GM19452 (cell line): ENCODE results near the gene RPS6KB2.

Experiments used
- ATAC-seq: cut with Tn5 transposase; IDR thresholded peaks from one replicate; pipeline ENCODE4 v1.9.1; 2021; ENCODE audit not compliant: unreplicated experiment

The RPS6KB2 gene

DNA sequence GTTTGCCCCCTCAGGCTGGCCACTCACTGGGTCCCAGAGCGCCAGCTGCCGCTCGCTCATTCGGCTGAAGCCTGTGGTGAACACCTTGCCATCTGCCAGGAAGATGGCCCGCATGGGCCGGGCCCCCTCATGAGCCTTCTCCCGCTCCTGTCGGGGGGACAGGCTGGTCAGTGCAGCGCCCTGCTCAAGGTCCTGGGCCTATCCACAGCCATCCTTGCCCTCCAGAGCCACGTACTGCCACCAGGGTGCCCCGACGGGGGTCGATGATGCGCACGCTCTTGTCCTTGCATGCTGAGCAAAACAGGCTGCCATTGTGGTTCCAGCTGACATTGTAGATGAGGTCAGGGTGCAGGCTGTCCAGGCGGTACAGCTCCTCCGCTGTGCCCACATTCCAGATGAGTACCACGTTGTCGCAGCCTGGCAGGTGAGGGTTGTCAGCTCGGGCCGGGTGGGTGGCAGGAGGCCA lies 12.8 kb downstream of the RPS6KB2 start:
- no peak for ATAC-seq

DNA sequence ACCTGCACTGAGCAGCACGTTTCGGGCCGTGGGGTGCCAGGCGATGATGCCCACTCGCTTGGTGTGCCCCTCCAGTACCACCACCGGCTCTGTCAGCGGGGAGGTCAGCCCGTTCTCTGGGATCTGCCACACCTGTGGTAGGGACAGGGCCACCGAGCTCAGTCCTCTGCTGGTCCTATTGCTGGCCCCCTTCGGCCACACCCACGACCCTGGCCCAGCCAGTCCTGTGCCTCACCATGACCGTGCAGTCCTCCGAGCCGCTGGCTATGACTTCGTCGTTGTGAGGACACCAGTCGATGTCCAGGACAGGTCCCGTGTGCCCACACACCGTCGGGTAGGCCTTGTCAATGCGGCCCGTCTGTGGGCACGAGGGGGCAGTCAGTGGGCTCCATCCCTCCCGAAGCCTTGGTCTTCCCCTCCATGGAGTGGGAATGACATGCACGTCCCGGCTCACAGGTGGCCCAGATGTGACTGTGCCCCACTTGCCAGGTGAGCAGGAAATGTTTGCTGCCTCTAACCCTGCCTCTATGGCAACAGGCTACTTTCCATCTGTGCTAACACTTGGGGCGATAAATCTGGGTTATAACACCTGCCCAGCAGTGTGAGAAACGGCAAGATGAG lies 13.5 kb downstream of the RPS6KB2 start:
- no peak for ATAC-seq

DNA sequence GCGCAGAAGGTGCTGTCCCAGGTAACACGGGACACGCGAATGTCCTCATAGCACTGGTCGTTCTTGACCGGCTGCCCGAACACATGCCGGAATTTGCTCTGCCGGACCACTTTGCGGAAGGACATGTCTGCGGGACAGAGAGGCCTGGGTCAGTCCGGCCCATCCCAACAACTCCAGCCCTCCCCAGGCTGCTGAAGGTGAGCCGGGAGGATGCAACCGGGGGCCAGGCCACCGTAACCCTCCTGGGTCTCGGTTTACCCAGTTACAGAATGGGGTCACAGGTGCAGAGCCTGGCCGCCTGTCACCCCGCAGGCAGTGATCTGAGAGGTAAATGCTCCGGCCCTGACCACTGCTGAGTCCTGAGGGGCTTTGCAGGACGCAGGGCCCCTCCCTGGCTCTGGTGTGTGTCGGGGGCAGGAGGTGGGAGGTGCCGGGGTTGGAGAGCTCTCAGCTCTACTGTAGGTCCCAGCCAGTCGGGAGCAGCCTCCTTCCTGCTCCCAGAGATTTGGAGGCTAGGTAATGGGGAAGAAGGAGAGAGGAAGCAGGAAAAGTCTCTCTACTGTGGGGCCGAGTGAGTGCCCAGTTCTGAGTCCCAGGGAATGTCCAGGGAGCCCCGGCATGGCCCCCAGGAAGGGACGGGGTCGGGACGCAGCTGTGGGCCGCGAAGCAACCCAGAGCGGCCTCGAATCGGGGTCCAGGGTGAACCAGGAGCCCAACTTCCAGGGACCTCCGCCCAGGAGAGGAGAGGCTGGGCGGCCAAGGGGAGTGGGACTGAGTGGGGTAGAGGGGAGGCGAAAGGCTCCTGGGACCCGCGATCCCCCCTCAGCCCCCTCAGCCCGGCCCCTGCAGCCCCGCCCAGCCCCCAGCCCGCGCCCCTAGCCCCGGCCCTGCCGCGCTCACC lies 14.5 kb downstream of the RPS6KB2 start:
- no peak for ATAC-seq

DNA sequence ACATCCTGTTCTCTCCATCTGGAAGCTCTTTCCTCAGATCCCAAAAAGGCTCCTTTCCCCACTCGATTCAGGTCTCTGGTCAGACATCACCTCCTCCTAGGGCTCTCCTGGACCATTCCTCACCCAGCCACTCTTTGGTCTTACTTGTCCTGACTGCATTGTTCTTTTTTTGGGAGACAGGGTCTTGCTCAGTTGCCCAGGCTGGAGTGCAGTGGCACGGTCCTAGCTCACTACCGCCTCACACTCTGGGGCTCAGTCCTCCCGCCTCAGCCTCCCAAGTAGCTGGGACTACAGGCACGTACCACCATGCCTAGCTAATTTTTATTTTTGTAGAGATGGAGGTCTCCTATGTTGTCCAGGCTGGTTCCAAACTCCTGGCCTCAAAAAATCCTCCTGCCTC lies 17.2 kb downstream of the RPS6KB2 start:
- no peak for ATAC-seq

DNA sequence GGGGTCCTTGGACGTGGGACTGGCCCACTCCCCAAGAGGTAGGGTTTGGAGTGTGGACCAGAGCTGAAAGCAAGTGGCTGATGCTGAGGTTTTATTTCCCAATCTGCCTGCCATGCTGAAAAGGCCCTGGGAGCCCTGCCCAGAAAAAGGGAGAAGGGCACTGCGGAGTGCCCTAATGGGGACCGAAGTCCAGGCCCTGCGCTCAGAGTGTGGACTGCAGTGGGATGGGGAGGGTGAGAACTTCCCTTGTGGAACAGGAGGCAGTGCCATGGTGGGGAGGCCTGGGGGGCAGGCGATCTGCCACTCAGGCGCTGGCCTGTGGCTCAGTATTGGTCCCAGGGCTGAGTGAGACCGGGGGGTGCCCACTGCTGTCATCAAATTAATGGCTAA lies 19.9 kb downstream of the RPS6KB2 start:
- ATAC-seq = no peak

DNA sequence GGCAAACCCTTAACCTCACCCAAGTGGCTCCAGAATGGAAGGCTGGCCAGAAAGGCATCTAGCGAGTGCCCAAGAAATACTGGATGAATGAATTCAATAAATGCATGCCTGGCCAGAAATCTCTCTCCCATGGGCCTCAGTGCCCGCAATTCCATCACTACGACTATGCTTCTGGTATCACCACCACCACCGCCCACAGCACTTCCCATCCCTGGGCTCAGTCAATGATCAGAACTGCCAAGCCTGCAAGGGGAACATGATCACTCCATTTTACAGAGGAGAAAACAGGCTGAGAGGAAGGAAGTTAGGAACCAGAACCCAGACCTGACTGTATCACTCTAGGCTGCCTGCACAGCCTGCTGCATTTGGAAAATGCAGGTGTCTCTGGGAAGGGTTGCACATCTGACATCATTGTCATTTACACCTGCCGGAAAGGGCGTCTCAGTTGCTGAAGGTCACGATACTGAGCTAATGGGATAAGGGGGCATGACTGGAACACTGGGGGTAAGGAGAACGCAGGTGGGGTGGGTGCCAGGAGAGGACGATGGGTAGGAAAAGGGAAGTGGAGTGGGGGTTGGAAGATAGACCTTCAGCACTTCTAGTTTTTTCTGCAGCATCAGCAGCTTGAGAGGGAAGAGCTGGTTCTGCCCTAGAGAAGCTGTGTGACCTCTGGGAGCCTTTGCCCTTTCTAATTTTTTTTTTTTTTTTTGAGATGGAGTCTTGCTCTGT lies 21.0 kb downstream of the RPS6KB2 start:
- ATAC-seq = no peak

DNA sequence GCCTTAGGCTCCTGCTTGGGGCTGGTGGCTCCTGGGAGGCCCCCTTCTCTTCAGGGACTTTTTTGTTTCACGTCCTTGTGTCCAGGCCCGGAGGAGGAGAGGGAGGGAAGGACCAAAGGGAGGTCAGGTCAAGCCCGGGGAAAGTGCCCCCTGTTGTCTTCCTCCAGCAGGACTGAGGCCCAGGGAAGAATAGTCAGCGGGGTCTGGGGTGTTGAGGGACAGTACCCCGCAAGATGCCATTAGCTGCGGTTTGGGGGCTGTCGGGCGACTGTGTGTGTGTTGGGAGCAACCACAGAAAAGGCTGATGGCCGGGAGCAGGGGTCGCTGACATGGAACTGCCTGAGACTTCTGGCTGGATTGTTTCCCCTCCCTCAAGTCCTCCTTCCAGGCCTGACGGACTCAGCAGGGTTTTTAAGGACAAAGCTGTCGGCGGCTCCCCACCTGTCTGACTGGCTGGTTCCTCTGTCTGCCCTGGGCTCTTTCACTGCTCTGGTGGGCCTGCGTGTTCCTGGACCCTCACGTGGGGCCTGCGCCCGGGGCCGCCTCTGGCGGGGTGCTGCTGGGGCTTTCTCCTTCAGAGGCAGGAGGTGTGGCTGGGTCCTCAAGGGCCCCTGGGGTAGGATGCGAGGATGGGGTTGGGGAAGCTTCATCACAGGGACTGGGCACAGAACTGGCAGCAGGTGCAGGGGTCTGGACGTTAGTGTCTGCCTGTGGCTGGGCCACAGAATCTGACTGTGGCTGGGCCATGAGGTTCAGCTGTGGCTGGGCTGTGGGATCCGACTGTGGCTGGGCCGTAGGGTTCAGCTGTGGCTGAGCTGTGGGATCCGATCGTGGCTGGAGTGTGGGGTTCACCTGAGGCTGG lies 22.7 kb downstream of the RPS6KB2 start:
- ATAC-seq = no peak

DNA sequence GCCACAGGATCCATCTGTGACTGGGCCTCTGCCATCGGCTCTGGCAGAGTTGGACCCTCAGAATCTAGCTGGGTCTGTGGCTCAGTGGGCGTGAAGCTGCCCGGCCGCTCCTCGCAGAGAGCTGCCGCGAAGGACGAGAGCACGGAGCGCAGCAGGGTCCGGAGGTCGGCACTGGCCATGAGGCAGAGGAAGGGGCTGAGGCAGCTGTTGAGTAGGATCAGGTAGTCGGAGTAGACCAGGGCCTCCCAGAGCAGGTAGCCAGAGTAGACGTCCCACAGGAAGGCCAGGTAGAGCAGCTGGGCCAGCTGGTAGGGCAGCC lies 23.3 kb downstream of the RPS6KB2 start:
- ATAC-seq = no peak

DNA sequence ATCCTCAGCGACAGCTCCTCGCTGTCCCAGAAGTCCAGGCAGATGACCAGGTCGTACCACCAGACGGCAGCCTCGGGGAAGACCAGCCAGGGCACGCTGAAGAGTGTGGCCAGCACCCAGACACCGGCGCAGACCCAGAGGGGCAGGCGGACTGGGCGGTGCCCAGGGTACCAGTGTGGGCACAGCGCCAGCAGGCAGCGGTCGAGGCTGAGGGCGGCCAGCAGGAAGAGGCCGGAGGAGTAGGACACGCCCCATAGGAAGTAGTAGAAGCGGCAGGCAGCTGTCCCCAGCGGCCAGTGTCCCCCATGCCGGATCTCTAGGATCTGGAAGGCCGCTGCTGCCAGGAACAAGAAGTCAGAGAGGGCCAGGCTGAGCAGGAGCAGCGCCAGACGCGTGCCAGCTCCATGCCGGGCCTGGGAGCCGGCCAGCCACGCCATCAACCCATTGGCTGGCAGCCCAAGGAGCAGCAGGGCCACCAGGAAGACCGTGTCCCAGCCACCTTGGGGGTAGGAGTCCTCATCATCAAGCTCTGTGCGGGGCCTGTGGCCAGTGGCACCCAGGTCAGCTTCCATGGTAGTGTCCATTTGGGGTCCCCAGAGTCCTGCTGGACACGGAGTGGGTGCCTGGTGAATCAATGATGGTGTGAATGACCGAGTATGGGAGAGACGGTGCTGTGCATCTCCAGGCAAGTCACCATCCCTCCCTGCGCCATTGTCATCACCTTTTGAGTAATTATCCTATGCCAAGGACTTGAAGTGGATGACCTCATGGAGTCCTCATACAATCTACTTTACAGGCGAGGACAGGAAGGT lies 24.1 kb downstream of the RPS6KB2 start, which contains the start of gene GPR152:
Gene GPR152, minus strand, starts transcription at position 589 of the 812 bp plus-strand sequence. Its CDS starts 5 bp downstream, at position 584.
- ATAC-seq = no peak

DNA sequence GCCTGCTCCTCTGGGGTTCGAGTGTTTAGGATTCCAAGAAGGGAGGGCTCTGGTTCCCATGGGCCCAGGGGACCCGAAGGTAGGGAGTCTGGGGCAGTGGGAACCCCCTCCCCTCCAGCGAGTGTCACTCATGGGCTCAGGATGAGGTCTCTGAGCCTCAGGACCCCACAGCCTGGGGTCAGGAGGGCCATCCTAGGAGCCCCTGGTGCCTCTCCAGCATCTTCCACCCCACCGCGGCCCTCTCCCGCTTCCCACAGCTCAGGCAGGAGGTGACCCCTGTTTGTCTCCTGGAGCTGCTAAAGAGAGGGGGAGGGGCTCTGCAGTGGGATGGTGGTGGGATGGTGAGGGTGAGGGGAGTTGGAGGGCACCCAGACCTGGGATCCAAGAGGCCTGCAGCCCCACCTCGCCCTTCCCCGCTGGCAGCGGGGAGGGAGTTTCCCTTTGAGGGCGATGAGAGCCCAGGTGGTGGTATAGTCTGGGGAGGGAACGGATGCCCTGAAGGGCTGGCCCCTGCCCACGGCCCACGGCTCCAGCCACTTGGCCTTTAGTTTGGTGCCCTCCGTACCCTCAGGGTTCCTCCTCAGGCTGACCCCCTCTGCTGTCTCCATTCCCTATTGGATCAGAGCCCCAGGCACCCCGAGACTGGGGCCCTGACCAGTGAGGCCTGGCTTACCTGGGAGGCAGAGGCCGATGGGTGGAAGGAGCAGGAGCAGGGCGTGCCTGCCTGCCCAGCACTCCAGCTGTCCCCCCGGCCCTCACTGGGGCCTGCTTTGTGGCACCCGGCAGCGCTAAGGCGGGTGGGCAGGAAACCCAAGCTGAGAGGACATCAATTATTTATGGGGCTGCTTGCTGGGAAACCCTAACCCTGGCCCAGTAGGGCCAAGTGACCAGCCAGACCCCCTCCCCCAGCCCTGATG lies 25.8 kb downstream of the RPS6KB2 start:
- no peak for ATAC-seq

DNA sequence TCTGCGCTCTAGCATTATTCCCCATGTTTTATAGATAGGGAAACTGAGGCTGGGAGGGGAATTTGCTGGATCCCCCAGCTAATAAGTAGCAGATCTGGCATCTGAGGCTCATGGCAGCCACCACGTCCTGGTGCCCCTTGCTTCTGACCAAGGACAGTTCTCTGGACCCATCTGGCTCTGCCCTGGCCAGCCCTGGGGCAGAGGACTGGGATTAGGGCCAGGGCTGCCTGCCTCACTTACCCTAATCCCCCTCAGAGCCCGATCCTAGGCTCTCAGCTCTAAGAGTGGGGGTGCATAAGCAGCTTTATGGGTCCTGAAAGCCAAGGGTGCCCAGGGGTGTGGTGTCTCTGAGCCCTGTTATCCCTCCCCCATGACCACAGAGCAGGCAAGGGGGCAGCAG lies 26.8 kb downstream of the RPS6KB2 start, which contains the start of gene CABP4:
Gene CABP4, plus strand, starts transcription at position 301 of the 400 bp plus-strand sequence. Its CDS starts 70 bp downstream, at position 371.
- ATAC-seq = no peak

DNA sequence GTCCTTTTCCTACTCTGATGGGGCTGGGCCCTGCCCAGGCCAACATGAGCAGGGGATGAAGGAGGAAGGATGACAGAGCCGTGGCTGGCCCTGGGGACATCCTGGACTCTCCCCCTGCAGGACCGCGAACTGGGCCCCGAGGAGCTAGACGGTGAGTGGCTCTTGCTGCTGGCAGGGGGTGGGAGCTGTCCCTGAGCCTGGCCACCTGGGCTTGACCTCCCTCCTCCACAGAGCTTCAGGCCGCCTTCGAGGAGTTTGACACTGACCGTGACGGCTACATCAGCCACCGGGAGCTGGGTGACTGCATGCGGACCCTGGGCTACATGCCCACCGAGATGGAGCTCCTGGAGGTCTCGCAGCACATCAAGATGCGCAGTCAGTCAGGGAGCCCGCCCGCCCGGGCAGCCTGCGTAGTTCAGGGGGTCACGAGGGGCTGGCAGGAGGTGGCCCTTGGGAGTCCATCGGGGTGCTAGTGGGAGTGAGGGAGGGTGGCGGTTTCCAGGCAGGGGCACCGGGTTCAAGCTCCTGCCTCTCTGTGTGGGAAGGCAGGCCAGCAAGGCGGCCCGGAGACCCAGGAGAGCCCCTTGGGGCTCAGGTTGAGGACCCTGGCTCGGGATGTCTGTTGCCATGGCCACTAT lies 27.9 kb downstream of the RPS6KB2 start:
- no peak for ATAC-seq

DNA sequence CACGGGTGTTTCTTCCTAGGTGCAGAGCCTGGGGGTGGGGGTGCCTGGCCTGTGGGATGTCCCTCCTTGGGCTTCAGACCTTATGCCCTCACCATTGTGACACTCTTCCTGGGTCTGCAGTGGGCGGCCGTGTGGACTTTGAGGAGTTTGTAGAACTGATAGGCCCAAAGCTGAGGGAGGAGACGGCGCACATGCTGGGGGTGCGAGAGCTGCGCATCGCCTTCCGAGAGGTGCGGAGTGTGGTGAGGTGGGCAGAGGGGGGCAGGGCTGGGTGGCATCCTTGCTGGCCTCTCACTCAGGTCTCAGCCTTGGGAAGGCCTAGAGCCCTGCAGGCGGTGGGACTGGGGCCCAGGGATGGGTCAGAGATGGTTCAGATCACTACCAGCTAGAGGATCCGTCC lies 29.2 kb downstream of the RPS6KB2 start:
- no peak for ATAC-seq

DNA sequence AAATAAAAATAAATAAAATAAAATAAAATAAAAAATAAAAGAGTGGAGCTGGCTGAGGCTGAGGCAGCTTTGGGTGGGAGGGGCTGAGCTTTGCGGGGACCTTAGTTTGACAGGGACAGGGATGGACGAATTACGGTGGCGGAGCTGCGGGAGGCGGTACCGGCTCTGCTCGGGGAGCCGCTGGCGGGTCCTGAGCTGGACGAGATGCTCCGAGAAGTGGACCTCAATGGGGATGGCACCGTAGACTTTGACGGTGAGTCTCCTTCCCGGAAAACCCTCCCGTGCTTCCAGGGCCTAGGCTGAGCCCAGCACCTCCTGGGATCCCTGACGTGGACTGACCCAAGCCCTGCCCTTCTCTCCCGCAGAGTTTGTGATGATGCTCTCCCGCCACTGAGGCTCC lies 30.0 kb downstream of the RPS6KB2 start:
- ATAC-seq = no peak

DNA sequence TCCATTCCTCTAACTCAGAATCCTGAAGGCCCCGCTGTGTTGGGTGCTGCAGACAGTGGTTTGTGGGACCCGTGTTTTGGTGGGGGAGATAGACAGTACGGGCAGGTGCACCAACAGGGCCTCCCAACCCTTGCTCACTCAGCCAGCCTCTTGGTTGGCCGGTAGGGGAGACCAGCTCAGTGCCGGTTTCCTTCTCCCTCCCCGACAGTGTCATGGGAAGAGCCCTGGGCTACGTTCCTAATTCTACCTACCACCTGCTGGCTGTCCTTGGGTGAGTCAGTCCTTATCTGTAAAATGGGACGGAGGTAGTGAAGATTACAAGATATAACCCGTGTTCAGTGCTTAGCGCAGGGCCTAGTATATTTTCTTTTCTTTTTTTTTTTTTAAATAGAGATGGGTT lies 34.9 kb downstream of the RPS6KB2 start:
- ATAC-seq = no peak

DNA sequence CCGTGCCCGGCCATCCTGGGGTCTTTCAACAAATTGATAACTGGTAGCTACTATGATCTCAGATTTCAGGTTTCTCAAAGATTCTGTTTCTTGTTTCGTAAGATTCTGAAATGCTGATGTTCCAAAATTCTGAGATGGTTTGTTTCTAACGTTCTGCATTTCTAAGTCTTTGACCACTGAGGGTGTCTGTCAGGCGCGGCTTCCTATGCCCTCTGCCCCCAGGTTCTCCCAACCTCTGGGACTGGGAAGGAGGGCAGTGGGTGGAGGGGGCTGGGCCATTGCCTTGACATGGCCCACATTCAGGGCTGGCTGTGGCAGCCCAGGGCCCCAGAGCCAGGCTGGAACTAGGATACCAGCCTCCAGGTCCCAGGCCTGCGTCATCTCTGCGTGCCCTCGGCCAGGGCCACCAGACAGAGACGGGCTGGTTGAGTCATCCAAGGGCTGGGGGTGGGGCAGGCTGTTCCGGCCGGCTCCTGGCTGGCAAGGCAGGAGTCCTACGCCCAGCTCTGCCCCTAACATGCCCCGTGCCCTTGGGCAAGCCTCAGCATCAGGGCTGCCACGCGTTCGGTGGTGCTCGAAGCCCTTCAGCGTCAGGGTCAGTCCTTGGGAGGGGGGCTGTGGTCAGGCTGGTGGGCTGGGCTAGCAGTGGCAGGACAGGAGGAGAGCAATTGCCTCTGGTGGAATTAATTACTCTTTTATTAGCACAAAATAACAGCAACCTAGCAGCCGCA lies 35.6 kb downstream of the RPS6KB2 start:
- ATAC-seq = no peak

DNA sequence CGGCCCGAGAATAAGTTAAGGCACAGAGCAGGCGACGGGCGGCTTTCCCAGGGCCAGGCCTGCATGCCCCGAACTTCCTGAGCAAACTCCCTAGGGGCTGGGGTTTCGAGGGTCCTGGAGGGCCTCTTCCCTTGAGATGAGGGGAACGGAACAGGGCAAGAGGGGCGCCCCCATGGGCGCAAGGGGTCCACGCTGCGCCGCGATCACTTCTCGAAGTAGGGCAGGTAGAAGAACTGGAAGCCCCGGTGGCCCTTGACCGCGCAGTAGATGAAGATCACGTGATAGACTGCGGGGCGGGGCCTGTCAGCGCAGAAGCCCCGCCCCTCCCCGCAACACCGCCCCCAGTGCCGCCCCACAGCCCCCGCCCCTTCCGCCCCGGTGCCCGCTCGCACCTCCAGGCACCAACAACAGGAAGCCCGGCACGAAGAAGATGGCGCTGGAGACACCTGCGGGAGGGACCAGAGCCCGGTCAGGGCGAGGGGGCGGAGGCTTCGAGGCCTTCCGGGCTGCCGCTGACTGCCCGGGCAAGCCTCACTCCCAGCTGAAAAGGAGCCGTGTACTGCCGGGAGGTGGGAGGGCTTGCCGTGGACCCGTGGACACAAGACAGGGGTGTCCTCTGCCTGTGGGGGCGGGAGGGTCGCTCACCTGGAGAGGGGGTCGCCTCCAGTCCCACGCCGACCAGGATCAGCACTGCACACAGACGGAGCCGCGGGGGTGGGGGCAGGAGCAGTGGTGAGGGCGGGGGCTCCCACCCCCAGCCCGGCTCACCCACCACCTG lies 36.3 kb downstream of the RPS6KB2 start:
- peak; percentile 63 for ATAC-seq
